OCI-LY7 (cell line): ENCODE results near the gene PRRX1. TPM values are rescaled to one million over a fixed set of nuclear protein-coding genes. Genes with fewer than 3 reads are reported as not detected.

Experiments
- BruUV-seq: library from RNA; stranded (reverse); fragments of 400-500 nt; replicated peaks from 2 replicates; lab custom pipeline; 2021; lab: Mats Ljungman, UMichigan
- CTCF ChIA-PET: fragments of 300-600 bp; sonication (Branson Sonifier 250); formaldehyde crosslinking; loops from one replicate; lab custom pipeline; 2022; ENCODE audit warnings: antibody characterized with exemption; ENCODE audit not compliant: unreplicated experiment; lab: Charles Lee
- POLR2A ChIA-PET: fragments of 300-600 bp; sonication (Branson Sonifier 250); formaldehyde crosslinking; loops from one replicate; lab custom pipeline; 2022; ENCODE audit warnings: antibody characterized with exemption; lab: Charles Lee
- DNase-seq: peaks from one replicate; pipeline ENCODE4 v3.0.0-alpha.2; 2015; ENCODE audit warnings: low spot score
- H2AFZ ChIP-seq: fragments of 200-600 bp; sonication (generic), shearing (Covaris generic); 2 replicates; pipeline ENCODE4 v1.6.1; 2014; ENCODE audit warnings: mild to moderate bottlenecking, antibody characterized with exemption, low read length, moderate library complexity
- H3K27ac ChIP-seq: fragments of 200-600 bp; sonication (generic); 2 replicates; pipeline ENCODE4 v1.5.1; 2014; ENCODE audit warnings: mixed run types, low read depth, mild to moderate bottlenecking, moderate library complexity, low read length, inconsistent platforms; ENCODE audit not compliant: poor library complexity, severe bottlenecking
- H3K36me3 ChIP-seq: fragments of 200-600 bp; sonication (generic); 2 replicates; pipeline ENCODE4 v1.6.1; 2014; ENCODE audit warnings: mild to moderate bottlenecking, antibody characterized with exemption, low read length, moderate library complexity, mixed read lengths; ENCODE audit not compliant: insufficient read depth
- H3K4me1 ChIP-seq: fragments of 200-600 bp; sonication (generic); 2 replicates; pipeline ENCODE4 v1.5.1; 2014; ENCODE audit warnings: mild to moderate bottlenecking, low read length; ENCODE audit not compliant: insufficient read depth, poor library complexity, severe bottlenecking
- H3K4me2 ChIP-seq: fragments of 200-600 bp; sonication (generic); 2 replicates; pipeline ENCODE4 v1.6.1; 2014; ENCODE audit warnings: mild to moderate bottlenecking, low read length
- H3K4me3 ChIP-seq: fragments of 200-600 bp; sonication (generic); 2 replicates; pipeline ENCODE4 v1.5.1; 2014; ENCODE audit warnings: mild to moderate bottlenecking, low read depth, low read length; ENCODE audit not compliant: poor library complexity, severe bottlenecking
- H3K79me2 ChIP-seq: fragments of 200-600 bp; sonication (generic); 2 replicates; pipeline ENCODE4 v1.6.1; 2016; ENCODE audit warnings: low read depth, mild to moderate bottlenecking, low read length, moderate library complexity, mixed read lengths; ENCODE audit not compliant: insufficient read depth
- H3K9me2 ChIP-seq: fragments of 200-600 bp; sonication (generic); 2 replicates; pipeline ENCODE4 v1.6.1; 2016; ENCODE audit warnings: mild to moderate bottlenecking, low read length, mixed read lengths; ENCODE audit not compliant: insufficient read depth
- H3K9me3 ChIP-seq: fragments of 200-600 bp; sonication (generic); 2 replicates; pipeline ENCODE4 v1.6.1; 2014; ENCODE audit warnings: mild to moderate bottlenecking, mixed run types, low read length, mixed read lengths
- H4K20me1 ChIP-seq: fragments of 200-600 bp; sonication (generic); 2 replicates; pipeline ENCODE4 v1.6.1; 2014; ENCODE audit warnings: mild to moderate bottlenecking, antibody characterized with exemption, low read length, moderate library complexity, mixed read lengths; ENCODE audit not compliant: insufficient read depth
- CTCF ChIP-seq: fragments of 200-600 bp; sonication (generic); conservative IDR thresholded peaks from 2 replicates; pipeline ENCODE4 v1.5.1; 2014; ENCODE audit warnings: mild to moderate bottlenecking, antibody characterized with exemption, low read length, moderate library complexity, mixed read lengths
- EZH2phosphoT487 ChIP-seq: fragments of 200-600 bp; sonication (generic); IDR thresholded peaks from 2 replicates; pipeline ENCODE4 v1.6.1; 2018; ENCODE audit warnings: low read depth, borderline replicate concordance, mild to moderate bottlenecking, mixed run types, antibody characterized with exemption, low read length, moderate library complexity, mixed read lengths
- intact Hi-C: fragments of 100-400 bp; cut with micrococcal nuclease; formaldehyde crosslinking; loops from one replicate; pipeline ENCODE4 v1.10.0; 2022; ENCODE audit not compliant: unreplicated experiment
- total RNA-seq, 2 experiments: library from RNA; depleted of rRNA in 1 of 2; stranded (reverse); fragments of >200 nt in 1 of 2; shearing (Covaris generic) in 1 of 2; gene quantifications; 2 replicates each; pipeline ENCODE4 v1.2.3, GENCODE V29; 2014 to 2022

Gene PRRX1
- total RNA-seq, 2 experiments from 2014 or later, result not detected

- DNase-seq, result no peak
- no TSS peak for BruUV-seq
- Histone ChIP-seq H3K9me2 (no peaks in the 10 kb centered on the region), H3K27ac (no peak overlapping the region), H3K9me3 (no peaks in the 10 kb centered on the region), H3K4me1 (no peaks in the 10 kb centered on the region), H2AFZ (no peak overlapping the region), H3K4me2 (no peak overlapping the region), H3K79me2 (no peaks in the 10 kb centered on the region), H3K36me3 (no peaks in the 10 kb centered on the region), H4K20me1 (no peaks in the 10 kb centered on the region), H3K4me3 (no peak overlapping the region)
- POLR2A ChIA-PET, result no interaction called here
- CTCF ChIA-PET, result no interaction called here
- TF ChIP-seq CTCF, result no peak
- no peak for TF ChIP-seq EZH2phosphoT487
- intact Hi-C loops, result no loop called here
These were observed 106.3 kb downstream of the PRRX1 start for GRCh38 chr1:170770254-170770653.

- H3K79me2 ChIP-seq, result no peaks in the 10 kb centered on the region
- DNase-seq, result no peak
- H4K20me1 ChIP-seq, result no peaks in the 10 kb centered on the region
- H3K9me3 ChIP-seq, result no peaks in the 10 kb centered on the region
- no peak overlapping the region for H3K27ac ChIP-seq
- no peak overlapping the region for H3K4me2 ChIP-seq
- H3K4me1 ChIP-seq, result no peaks in the 10 kb centered on the region
- no peaks in the 10 kb centered on the region for H3K36me3 ChIP-seq
- H2AFZ ChIP-seq, result no peak overlapping the region
- H3K9me2 ChIP-seq, result no peaks in the 10 kb centered on the region
- intact Hi-C loops, result no loop called here
- ChIA-PET POLR2A (interaction anchor here (0.7 kb wide), 1 partner anchor 337 kb away, joined by 3 read pairs; no protein-coding TSS in a partner anchor), CTCF (no interaction called here)
- no peak for TF ChIP-seq EZH2phosphoT487
- no peak for TF ChIP-seq CTCF
- no TSS peak for BruUV-seq
- no peak overlapping the region for H3K4me3 ChIP-seq
These were observed 112.3 kb downstream of the PRRX1 start for GRCh38 chr1:170776252-170776651.

- Histone ChIP-seq H3K4me1 (no peaks in the 10 kb centered on the region), H2AFZ (no peak overlapping the region), H3K4me2 (no peak overlapping the region), H3K79me2 (no peaks in the 10 kb centered on the region), H3K36me3 (no peaks in the 10 kb centered on the region), H3K27ac (no peak overlapping the region), H3K9me2 (no peaks in the 10 kb centered on the region), H3K4me3 (no peak overlapping the region), H3K9me3 (no peaks in the 10 kb centered on the region), H4K20me1 (no peaks in the 10 kb centered on the region)
- ChIA-PET CTCF (no interaction called here), POLR2A (interaction anchor here (0.7 kb wide), 1 partner anchor 337 kb away, joined by 3 read pairs; no protein-coding TSS in a partner anchor)
- intact Hi-C loops, result no loop called here
- BruUV-seq, result no TSS peak
- no peak for TF ChIP-seq EZH2phosphoT487
- no peak for TF ChIP-seq CTCF
- no peak for DNase-seq
These were observed 112.8 kb downstream of the PRRX1 start for GRCh38 chr1:170776777-170777176.

Other genes starting within 250 kb of the PRRX1 start
- 11.5 and 19.8 TPM in 2 replicates for gene GORAB, start 132.0 kb upstream of the PRRX1 start, total RNA-seq (2014; rRNA removed; shearing (Covaris generic))
- gene GORAB, start 132.0 kb upstream of the PRRX1 start, total RNA-seq (2022), result 15.0 and 15.8 TPM in 2 replicates